Measurements from ENCODE around the gene CCDC57. TPM values are rescaled to one million over a fixed set of nuclear protein-coding genes. Genes with fewer than 3 reads are reported as not detected.

Gene CCDC57
- total RNA-seq, 2 donors from 2014 or later: 29.6 to 53.4 TPM

DNA sequence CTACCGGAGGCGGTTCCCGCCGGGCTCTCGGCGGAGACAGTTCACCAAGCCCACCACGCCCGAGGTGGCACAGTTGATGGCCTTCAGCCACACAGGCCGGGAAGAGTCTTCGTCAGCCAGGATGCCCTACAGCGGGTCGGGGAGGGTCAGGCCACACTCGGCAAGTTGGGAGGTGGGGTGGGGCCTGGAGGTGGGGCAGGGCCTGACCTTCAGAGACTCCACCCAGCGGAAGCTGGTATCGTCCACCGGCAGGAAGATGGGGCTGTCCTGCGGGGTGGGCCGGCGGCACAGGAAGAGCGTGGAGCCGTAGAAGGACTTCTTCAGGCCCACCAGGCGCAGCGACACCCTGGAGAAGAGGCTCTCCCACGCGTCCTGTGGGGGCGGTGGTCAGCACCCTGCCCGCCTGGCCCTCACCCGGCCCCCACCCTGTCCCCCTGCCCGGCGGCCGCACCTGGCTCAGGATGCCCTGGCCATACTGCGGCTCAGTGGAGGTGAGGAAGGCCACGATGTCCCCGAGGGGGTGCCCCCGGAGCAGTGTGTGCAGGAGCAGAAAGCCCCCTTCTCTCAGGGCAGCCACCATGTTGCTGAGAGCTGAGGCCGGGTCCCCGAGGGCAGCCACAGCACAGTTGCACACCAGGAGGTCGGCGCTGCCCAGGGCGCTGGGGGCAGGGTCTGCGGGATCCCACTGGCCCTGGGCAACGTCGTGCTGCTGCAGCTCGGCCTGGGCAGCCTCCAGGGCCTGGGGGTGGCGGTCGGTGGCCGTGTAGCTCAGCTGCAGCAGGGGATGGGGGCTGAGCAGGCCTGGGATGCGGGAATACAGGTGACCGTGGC, 127.4 kb downstream of the CCDC57 start:
- ATAC-seq (no peak), DNase-seq (no peak)
- intact Hi-C loops (cut with DNase I, micrococcal nuclease): no loop called here

DNA sequence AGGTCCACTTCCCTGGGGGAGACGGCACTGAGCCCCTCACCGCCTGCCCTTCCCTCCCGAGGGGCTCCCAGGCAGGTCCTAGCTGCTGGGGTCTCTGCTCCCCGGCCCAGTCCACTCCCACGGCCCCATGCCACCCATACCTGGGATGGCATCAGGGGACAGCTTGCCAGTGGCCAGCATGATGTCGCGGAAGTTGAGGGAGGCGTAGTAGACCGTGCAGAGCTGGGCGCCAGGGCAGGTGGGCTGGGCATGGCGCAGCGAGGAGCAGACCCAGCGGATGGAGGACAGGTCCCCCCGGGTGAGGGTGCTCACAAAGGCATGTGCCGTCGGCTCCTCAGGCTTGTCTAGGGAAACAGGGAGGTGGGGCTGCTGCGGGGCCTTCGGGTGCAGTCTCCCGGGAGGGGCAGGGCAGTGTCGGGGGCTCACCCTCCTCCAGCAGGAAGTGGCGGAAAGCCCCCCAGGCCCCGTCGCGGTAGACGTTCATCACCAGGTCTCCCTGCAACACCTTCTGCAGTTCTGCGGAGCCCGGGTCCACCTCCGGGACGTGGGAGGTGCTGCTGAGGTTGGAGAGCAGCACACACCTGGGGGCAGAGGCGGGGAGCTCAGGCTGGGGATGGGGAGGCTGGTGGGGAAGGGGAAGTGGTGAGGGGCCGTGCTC, 128.1 kb downstream of the CCDC57 start:
- no peak for ATAC-seq

DNA sequence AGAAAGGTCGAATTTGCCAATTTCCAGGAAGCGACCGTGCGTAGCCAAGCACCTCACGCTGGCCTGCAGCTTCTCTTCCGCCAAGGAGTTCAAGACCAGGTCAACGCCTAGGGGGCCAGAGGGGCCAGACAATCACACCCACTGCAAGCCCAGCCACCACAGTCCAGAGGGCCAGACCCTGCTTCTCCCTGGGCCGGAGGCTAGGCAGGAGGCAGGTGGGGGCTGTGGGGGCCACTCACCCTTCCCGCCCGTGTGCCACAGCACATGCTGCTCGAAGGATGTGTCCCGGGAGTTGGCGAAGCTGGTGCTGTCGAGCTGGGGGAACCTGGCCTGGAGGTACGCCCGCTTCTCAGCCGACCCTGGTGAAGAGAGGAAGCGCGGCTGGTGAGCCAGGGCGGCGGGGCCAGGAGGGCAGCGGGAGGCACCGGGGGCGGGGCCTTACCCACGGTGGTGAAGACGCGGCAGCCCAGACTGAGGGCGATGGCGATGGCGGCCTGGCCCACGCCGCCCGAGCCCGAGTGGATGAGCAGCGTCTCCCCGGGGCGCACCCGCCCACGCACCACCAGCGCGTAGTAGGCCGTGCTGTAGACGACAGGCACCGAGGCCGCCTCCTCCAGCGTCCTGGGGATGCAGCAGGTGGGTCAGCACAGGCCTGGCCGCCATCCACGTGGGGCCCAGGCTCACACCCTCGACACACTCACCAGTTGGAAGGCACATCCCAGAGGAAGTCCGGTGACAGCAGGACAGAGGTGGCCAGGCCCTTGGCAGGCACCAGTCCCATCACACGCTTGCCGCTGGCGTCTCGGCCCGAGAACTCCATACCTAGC, 128.9 kb downstream of the CCDC57 start:
- ATAC-seq: no peak
- no peak for DNase-seq
- intact Hi-C loops (cut with DNase I, micrococcal nuclease): no loop called here

More for the DNA sequence above, 128.1 kb downstream of the CCDC57 start:
- intact Hi-C loops (cut with DNase I, micrococcal nuclease): no loop called here
- DNase-seq: no peak

GRCh38 chr17:82083009-82083408, 129.6 kb downstream of the CCDC57 start:
- ATAC-seq (no peak), DNase-seq (no peak)
- intact Hi-C loops (cut with DNase I, micrococcal nuclease): no loop called here

GRCh38 chr17:82082456-82082855, 130.2 kb downstream of the CCDC57 start:
- intact Hi-C loops (cut with DNase I, micrococcal nuclease): no loop called here
- no peak for DNase-seq
- ATAC-seq: no peak

GRCh38 chr17:82081966-82082365, 130.7 kb downstream of the CCDC57 start:
- ATAC-seq: no peak
- DNase-seq: no peak
- intact Hi-C loops (cut with DNase I, micrococcal nuclease): no loop called here

DNA sequence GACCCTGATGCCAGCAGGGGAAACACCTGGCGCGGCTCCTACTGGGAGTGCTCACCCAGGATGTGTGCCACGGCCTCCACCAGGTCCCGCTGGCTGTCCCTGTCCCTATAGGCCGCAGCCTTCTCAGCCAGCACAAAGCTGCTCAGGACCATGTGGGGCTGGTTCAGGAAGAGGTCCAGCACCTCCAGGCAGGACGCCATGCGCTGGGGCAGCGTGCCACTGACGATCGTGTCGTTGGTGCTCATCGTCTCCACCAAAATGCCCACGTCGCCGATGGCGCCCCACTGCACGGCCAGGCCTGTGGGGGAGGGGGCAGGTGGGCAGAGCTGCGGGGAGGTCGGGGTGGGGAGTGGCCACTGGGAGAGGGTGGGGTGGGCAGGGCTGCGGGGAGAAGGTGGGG, 131.1 kb downstream of the CCDC57 start:
- intact Hi-C loops (cut with DNase I, micrococcal nuclease): no loop called here
- DNase-seq (no peak), ATAC-seq (no peak)

DNA sequence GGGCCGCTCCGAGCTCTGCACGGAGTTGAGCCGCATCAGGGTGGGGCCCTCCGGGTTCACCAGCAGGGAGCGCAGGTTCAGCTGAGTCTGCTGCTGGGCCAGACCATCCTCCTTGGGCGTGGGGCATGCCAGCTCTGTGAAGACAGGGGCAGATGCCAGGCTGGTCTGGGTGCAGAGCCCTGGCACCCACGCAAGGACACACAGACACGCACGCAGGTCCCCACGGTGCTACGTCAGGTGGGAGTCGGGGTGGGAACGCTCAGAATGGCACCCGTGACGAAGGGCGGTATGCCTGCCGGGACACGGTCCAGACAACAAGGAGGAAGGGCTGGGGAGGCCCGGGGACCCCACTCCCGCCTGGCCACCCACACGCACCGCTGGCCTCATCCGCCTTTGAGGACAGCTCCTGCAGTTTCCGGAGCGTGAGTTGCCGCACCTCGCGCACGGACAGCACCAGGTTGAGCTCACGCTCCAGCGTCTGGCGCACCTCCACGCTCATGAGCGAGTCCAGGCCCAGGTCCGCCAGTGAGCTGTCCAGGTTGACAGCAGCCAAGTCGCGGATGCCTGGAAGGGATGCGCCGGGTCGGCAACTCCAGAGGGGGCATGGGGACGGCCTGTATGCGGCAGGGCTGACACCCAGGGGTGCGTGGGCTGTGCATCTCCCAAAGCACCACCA, 131.7 kb downstream of the CCDC57 start:
- DNase-seq: no peak
- no peak for ATAC-seq
- intact Hi-C loops (cut with DNase I, micrococcal nuclease): no loop called here

- intact Hi-C loops (cut with DNase I, micrococcal nuclease): no loop called here
- ATAC-seq (no peak), DNase-seq (no peak)
These were observed 132.4 kb downstream of the CCDC57 start for GRCh38 chr17:82080048-82080788.

- intact Hi-C loops (cut with DNase I, micrococcal nuclease): no loop called here
- DNase-seq (no peak), ATAC-seq (no peak)
These were observed 133.5 kb downstream of the CCDC57 start for GRCh38 chr17:82079001-82079677.

DNA sequence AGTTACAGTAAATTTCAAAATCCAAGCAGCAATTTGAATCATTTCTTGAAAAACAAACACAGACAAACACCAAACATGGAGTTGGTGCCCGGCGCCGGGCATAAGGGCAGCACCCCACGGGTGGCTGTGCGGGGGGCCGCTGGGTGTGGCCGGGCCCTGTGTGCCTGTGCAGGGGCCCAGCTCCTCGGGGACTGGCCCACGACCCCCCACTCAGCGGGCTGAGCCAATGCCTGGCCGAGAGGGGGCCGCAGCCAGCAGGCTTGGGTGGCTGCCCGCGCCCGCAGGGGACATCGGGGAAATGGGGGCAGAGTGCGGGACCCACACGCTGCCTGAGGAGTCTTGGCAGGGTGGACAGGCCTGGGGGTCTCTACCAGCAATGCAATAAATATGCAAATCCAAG, 134.2 kb downstream of the CCDC57 start:
- no peak for DNase-seq
- intact Hi-C loops (cut with DNase I, micrococcal nuclease): no loop called here
- ATAC-seq: no peak

DNA sequence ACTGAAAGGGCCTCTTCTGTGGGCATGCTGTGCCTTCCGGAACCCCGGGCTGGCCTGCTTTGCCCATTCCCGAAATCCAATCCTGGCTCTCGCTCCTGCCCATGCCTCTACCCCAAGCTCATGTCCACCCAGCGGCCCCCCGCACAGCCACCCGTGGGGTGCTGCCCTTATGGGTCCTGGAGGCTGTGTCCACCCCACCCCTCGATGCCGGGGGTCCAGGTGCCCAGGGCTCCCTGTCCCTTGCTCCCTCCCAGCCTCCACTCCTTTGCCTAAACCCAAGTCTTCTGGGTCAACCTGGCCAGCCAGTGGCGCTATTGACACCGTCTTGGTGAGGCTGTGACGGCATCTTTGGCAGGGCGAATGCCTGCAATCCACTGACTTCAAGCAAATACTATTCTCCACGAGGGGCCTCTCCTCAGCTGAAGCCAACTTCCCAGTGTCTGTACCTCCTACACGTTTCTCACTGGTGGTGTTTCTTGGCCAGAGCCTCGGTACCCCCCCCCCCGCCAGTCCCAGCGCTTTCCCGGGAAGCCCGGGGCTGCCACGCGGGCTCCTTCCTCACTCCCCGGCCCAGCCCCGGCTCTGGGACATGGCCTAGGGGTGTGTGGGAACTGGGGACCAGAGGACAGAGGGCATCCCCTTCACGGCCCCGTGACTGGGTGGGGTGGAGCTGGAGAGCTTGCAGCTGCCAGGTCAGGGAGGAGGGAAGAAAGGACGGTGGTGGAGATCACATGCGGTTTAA, 134.9 kb downstream of the CCDC57 start:
- DNase-seq (no peak), ATAC-seq (no peak)
- intact Hi-C loops (cut with DNase I, micrococcal nuclease): no loop called here

DNA sequence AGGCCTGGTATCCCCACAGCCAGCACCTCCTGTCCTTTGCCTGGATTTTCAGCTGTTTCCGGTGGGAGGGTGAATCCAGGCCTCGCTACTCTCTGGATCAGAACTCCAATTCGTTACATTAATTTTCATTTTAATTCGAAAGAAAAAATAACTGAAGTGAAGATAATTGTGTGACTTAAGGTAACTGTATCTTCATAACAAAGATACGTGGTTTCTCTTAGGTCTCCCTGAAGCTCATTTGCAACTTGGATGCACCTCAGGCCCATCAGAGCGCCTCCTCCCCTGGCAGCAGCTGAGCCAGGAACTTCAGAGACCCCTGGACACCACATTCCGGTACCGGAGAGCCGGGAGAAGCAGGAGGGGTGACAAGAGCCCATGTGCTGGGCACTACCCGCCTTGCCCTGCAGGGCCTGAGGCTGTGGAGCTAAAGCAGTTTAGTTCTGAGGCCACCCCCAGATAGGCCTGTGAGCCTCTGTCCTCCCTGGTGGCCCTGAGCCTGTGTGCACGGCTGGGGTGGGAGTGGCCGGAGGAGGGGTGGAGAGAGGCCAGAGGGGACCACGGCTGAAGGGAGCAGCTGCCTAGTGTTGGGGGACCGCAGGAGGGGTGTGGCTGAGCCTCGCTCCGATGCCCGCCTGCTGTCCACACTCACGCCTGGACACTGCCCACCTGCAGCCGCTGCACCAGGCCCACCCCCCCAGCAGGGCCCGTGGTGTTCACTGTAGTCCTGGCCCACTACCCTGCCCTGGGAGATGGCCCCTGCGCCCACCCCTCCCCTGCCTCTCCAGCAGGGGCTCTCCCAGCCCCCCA, 135.7 kb downstream of the CCDC57 start:
- ATAC-seq (no peak), DNase-seq (no peak)
- intact Hi-C loops (cut with DNase I, micrococcal nuclease): no loop called here

DNA sequence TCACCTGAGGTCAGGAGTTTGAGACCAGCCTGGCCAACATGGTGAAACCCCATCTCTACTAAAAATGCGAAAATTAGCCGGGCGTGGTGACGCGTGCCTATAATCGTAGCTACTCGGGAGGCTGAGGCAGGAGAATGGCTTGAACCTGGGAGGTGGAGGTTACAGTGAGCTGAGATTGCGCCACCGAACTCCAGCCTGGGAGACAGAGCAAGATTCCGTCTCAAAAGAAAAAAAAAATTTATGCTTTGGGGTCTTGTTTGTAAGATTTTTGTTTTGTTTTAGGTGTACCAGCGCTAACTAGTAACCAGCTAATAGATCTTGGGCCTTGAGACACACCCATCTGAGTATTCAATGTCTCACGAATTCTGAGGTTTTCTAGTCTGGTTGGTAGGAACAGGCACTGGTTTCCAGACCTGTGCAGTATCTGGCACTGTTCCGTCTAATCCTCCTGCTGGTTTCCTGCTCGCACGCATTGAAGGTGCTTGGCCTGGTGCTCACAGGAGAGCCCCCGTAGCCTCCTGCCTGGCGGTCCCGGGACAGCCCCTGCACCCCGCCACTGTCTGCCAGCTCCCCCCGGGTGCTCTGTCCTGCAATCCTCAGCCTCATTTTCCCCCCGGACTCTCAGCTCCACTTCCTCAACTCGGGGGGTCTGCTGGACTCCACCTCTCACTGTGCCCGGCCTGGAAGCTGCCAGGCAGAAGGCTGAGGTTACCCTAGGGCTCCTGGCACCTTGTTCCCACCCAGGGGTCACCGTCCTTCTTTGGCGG, 136.4 kb downstream of the CCDC57 start:
- DNase-seq: no peak
- intact Hi-C loops (cut with DNase I, micrococcal nuclease): no loop called here
- no peak for ATAC-seq

DNA sequence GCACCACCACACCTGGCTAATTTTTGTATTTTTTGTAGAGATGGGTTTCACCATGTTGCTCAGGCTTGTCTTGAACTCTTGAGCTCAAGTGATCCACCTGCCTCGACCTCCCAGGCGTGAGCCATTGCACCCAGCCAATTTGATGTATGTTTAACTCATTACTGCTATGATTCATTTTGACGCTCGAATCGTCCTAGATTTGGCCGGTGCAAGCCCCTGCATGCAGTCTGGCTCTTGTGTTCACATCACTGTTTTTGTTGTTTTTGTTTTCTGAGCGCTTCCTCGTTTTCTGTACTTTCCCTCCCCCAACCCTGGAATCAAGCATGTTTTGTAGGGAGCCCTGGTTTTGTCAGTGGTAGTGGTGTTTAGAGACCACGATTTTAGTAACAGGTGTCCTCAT, 139.2 kb downstream of the CCDC57 start:
- DNase-seq: no peak
- no peak for ATAC-seq
- intact Hi-C loops (cut with DNase I, micrococcal nuclease): no loop called here

- ATAC-seq (peak; percentile 94), DNase-seq (peak; percentile 54 to 65)
- intact Hi-C loops (cut with DNase I, micrococcal nuclease): no loop called here
These were observed 139.8 kb downstream of the CCDC57 start for GRCh38 chr17:82072827-82073226.

All from left colon (tissue), 2 donors.